GM12878 (cell line): ENCODE measurements around the gene GUCA2B. TPM values are rescaled to one million over a fixed set of nuclear protein-coding genes. Genes with fewer than 3 reads are reported as not detected.

Experiments
- ATAC-seq: fragments of 200-7000 bp; cut with Tn5 transposase; 3 replicates; pipeline ENCODE4 v1.9.1; 2020; ENCODE audit warnings: mild to moderate bottlenecking, moderate library complexity
- BruUV-seq: library from RNA; stranded (reverse); fragments of 400-500 nt; replicated peaks from 2 replicates; lab custom pipeline; 2021; lab: Mats Ljungman, UMichigan
- CTCF ChIA-PET: fragments of 300-600 bp; sonication (Branson Sonifier 250); formaldehyde crosslinking; extraction: SDS; loops from one replicate; lab custom pipeline; 2021; ENCODE audit warnings: inconsistent platforms; lab: Yijun Ruan, JAX
- POLR2A ChIA-PET: fragments of 350-600 bp; formaldehyde crosslinking; extraction: SDS; loops from one replicate; lab custom pipeline; 2021; ENCODE audit warnings: inconsistent platforms; lab: Charles Lee
- RAD21 ChIA-PET: fragments of 300-600 bp; sonication (Branson Sonifier 250); formaldehyde crosslinking; loops from one replicate; lab custom pipeline; 2023; ENCODE audit warnings: antibody characterized with exemption; ENCODE audit not compliant: unreplicated experiment; lab: Charles Lee
- SMC1A ChIA-PET: fragments of 300-600 bp; sonication (Branson Sonifier 250); formaldehyde crosslinking; loops from one replicate; lab custom pipeline; 2023; ENCODE audit not compliant: unreplicated experiment, uncharacterized antibody; lab: Charles Lee
- DNase-seq: peaks from one replicate; pipeline ENCODE4 v3.0.0-alpha.2; 2011; ENCODE audit warnings: low read depth, low spot score
- FAIRE-seq: peaks from 3 replicates; lab custom pipeline; 2011; peaks lifted over from hg19 to GRCh38; lab: Jason Lieb, UNC
- H2AFZ ChIP-seq: 2 replicates; pipeline ENCODE4 v1.6.0; 2011; ENCODE audit warnings: low read depth, low read length, control low read depth; ENCODE audit not compliant: control insufficient read depth
- H3K27ac ChIP-seq: 2 replicates; pipeline ENCODE4 v1.5.1; 2011; ENCODE audit warnings: control low read depth; ENCODE audit not compliant: control insufficient read depth, insufficient read depth
- H3K27me3 ChIP-seq, 2 experiments: replicated peaks in 1 of 2; 2 replicates each; pipeline versions ENCODE4 v1.6.0 to v1.6.1; 2011; ENCODE audit warnings: low read length in 1 of 2; ENCODE audit not compliant: control insufficient read depth in 2 of 2, insufficient read depth in 2 of 2
- H3K36me3 ChIP-seq, 2 experiments: 2 replicates each; pipeline ENCODE4 v1.5.1; 2011; ENCODE audit warnings: low read length in 1 of 2; ENCODE audit not compliant: control insufficient read depth in 2 of 2, insufficient read depth in 2 of 2
- H3K4me1 ChIP-seq: 2 replicates; pipeline ENCODE4 v1.6.1; 2011; ENCODE audit warnings: mild to moderate bottlenecking, low read length, moderate library complexity, mixed read lengths; ENCODE audit not compliant: control insufficient read depth, insufficient read depth
- H3K4me2 ChIP-seq: 2 replicates; pipeline ENCODE4 v1.6.0; 2011; ENCODE audit warnings: control low read depth; ENCODE audit not compliant: control insufficient read depth, insufficient read depth
- H3K4me3 ChIP-seq: fragments of 200-600 bp; sonication (generic); 2 replicates; pipeline ENCODE4 v1.5.1; 2016
- H3K79me2 ChIP-seq: 2 replicates; pipeline ENCODE4 v1.6.0; 2011; ENCODE audit warnings: low read length; ENCODE audit not compliant: control insufficient read depth, insufficient read depth
- H3K9ac ChIP-seq: 2 replicates; pipeline ENCODE4 v1.8.0; 2011; ENCODE audit warnings: low read length, control low read depth, mixed read lengths; ENCODE audit not compliant: control insufficient read depth, insufficient read depth
- H3K9me3 ChIP-seq: replicated peaks from 3 replicates; pipeline ENCODE4 v1.5.1; 2011; ENCODE audit warnings: mild to moderate bottlenecking, low read length; ENCODE audit not compliant: control insufficient read depth, insufficient read depth
- H4K20me1 ChIP-seq: 2 replicates; pipeline ENCODE4 v1.6.0; 2011; ENCODE audit not compliant: control insufficient read depth, insufficient read depth
- BACH1 ChIP-seq: fragments of 450-650 bp; IDR thresholded peaks from 2 replicates; pipeline ENCODE4 v1.6.1; 2017; ENCODE audit warnings: mild to moderate bottlenecking, borderline replicate concordance
- CTCF ChIP-seq, 3 experiments: IDR thresholded peaks in 2 of 3; conservative IDR thresholded peaks in 1 of 3; 2 replicates each; pipeline ENCODE4 v1.5.1; 2011; ENCODE audit warnings: low read depth in 3 of 3, low read length in 3 of 3, mild to moderate bottlenecking in 3 of 3, control low read depth in 2 of 3, moderate library complexity in 2 of 3, inconsistent platforms in 1 of 3, mixed read lengths in 1 of 3; ENCODE audit not compliant: control insufficient read depth in 2 of 3, insufficient read depth in 1 of 3; ENCODE audit errors: extremely low read depth in 1 of 3
- DPF2 ChIP-seq: fragments of 450-650 bp; IDR thresholded peaks from 2 replicates; pipeline ENCODE4 v1.6.1; 2017; ENCODE audit warnings: mild to moderate bottlenecking
- HDAC2 ChIP-seq: fragments of 200-600 bp; sonication (generic); IDR thresholded peaks from 2 replicates; pipeline ENCODE4 v1.6.1; 2017
- SUPT20H ChIP-seq: IDR thresholded peaks from 2 replicates; pipeline ENCODE4 v1.6.1; 2011; ENCODE audit warnings: low read depth, mild to moderate bottlenecking, low read length, moderate library complexity, borderline replicate concordance; ENCODE audit not compliant: control insufficient read depth
- TBL1XR1 ChIP-seq: IDR thresholded peaks from 2 replicates; pipeline ENCODE4 v1.6.1; 2012; ENCODE audit warnings: low read depth, low read length, improper control_type of control experiment
- TCF12 ChIP-seq: IDR thresholded peaks from 2 replicates; pipeline ENCODE4 v1.6.1; 2011; ENCODE audit warnings: low read depth, mild to moderate bottlenecking, low read length
- ZNF217 ChIP-seq: fragments of 450-650 bp; IDR thresholded peaks from 2 replicates; pipeline ENCODE4 v1.6.1; 2017; ENCODE audit warnings: antibody characterized with exemption, mild to moderate bottlenecking
- WGBS: methylation state at CpG from one replicate; pipeline ENCODE4 v1.1.6; 2016; ENCODE audit warnings: low lambda C conversion rate; ENCODE audit not compliant: insufficient replicate concordance, insufficient coverage; ENCODE audit errors: missing lambda C conversion rate; 5-methylcytosine and 5-hydroxymethylcytosine counted together
- in situ Hi-C: fragments of 300-500 bp; cut with MboI; formaldehyde crosslinking; loops from 9 replicates; pipeline ENCODE4 v1.14.3; 2018; ENCODE audit warnings: mixed read lengths
- intact Hi-C: fragments of 100-400 bp; cut with micrococcal nuclease; formaldehyde crosslinking; loops from one replicate; pipeline ENCODE4 v1.14.2; 2022; ENCODE audit not compliant: unreplicated experiment
- polyA plus RNA-seq, 11 experiments: library from polyadenylated mRNA; depleted of rRNA in 4 of 11; unstranded in 6 of 11; stranded (reverse) in 5 of 11; fragments of >200 nt; fragmentation: Nextera tagmentation in 4 of 11; fragmentation: Illumina TruSeq in 1 of 11; extraction: Ambion mirVana in 4 of 11; extraction: Trizol in 1 of 11; gene quantifications; 1 replicate in 1 of 11; 2 replicates in 10 of 11; pipeline versions ENCODE4 v1.2.1 to v1.2.3, GENCODE V29; 2011 to 2016; ENCODE audit warnings: inconsistent platforms in 2 of 11, missing spikeins in 2 of 11, low read depth in 1 of 11
- total RNA-seq, 4 experiments: library from RNA; depleted of rRNA in 3 of 4; stranded (reverse); fragments of >200 nt in 3 of 4; fragmentation: Illumina TruSeq in 1 of 4; extraction: Trizol in 1 of 4; gene quantifications; 2 replicates each; pipeline versions ENCODE4 v1.2.1 to v1.2.3, GENCODE V29; 2013 to 2021
- TF ChIP-seq, protein P1 (sequence below): fragments of 450-650 bp; formaldehyde crosslinking; IDR thresholded peaks from 2 replicates; pipeline ENCODE4 v1.4.0; 2022; ENCODE audit warnings: mild to moderate bottlenecking, moderate library complexity

GUCA2B gene
- total and polyA plus RNA-seq, 10 of the 15 experiments (the other 5 are each of a cell fraction or from before 2014, with no cell fraction given), result not detected

GRCh38 chr1:42117214-42117613 lies 36.0 kb upstream of the GUCA2B start:
- ChIA-PET RAD21 (no interaction called here), SMC1A (no interaction called here), CTCF (no interaction called here)
- FAIRE-seq, result no peak
- BruUV-seq, result no TSS peak
- in situ Hi-C loops, result no loop called here
- Histone ChIP-seq H3K9ac (no peak overlapping the region), H3K27ac (no peak overlapping the region), H3K27me3 (no peaks in the 10 kb centered on the region), H3K79me2 (no peaks in the 10 kb centered on the region), H2AFZ (no peak overlapping the region), H3K4me1 (no peaks in the 10 kb centered on the region), H3K4me2 (no peak overlapping the region)
- ATAC-seq, result no peak
- intact Hi-C loops, result no loop called here
- no peak for TF ChIP-seq ZNF217
- no peak for TF ChIP-seq BACH1
- TF ChIP-seq CTCF (IDR thresholded peaks at IDR 0.05 in 2 of 3, conservative IDR thresholded peaks at IDR 0.05 in 1 of 3; ENCODE audit: control insufficient read depth in 2 of 3, extremely low read depth in 1 of 3, insufficient read depth in 1 of 3, low read depth in 3 of 3, low read length in 3 of 3), result no peak
- no peak for TF ChIP-seq SUPT20H
- no peak for TF ChIP-seq TCF12
- TF ChIP-seq, all 136 proteins: peak for 0
- Histone ChIP-seq H3K4me3 (no peak overlapping the region), H3K36me3 (no peaks in the 10 kb centered on the region), H3K9me3 (no peaks in the 10 kb centered on the region; the same call in 2 of the 3 replicates), H4K20me1 (no peaks in the 10 kb centered on the region)
- 59% methylated on average over 5 of the region's 5 CpGs for WGBS
- POLR2A ChIA-PET, result no interaction called here
- no peak for DNase-seq

DNA sequence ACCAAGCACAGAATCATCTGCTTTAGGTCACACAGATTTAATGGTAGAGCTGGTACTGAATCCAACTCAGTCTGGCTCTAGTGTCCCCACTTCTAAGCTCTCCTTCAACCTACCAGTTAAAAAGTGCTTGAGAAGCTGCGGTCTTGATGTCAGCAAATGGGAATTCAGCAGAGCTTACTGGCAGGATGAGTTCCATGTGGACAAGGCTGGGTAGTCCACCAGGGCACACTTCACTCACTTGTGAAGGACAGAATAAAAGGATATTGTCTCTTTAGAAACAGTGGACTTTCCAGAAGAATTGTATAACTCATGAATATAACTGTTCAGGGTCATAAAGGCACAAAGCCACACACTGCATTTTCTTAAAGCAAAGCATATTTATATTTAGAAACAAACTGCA lies 35.1 kb upstream of the GUCA2B start:
- Histone ChIP-seq H3K4me1 (no peaks in the 10 kb centered on the region), H3K27ac (no peak overlapping the region), H3K9ac (no peak overlapping the region), H3K36me3 (no peaks in the 10 kb centered on the region), H3K27me3 (no peaks in the 10 kb centered on the region), H3K4me2 (no peak overlapping the region), H3K9me3 (no peaks in the 10 kb centered on the region), H4K20me1 (no peaks in the 10 kb centered on the region), H2AFZ (no peak overlapping the region), H3K4me3 (no peak overlapping the region), H3K79me2 (no peaks in the 10 kb centered on the region)
- no TSS peak for BruUV-seq
- FAIRE-seq (no peak), ATAC-seq (no peak), DNase-seq (no peak)
- WGBS, result 28% methylated on average over 1 of the region's 1 CpG
- in situ Hi-C loops, result no loop called here
- SMC1A ChIA-PET, result interaction anchor here (0.6 to 1.0 kb wide), 4 partner anchors 10 to 222 kb away, joined by 3 to 4 read pairs (median 3); no protein-coding TSS in a partner anchor
- POLR2A ChIA-PET, result no interaction called here
- RAD21 ChIA-PET, result no interaction called here
- intact Hi-C loops, result no loop called here
- CTCF ChIA-PET, result no interaction called here
- no peak for TF ChIP-seq HDAC2
- TF ChIP-seq DPF2, result no peak
- no peak for TF ChIP-seq TBL1XR1
- TF ChIP-seq, protein P1, sequence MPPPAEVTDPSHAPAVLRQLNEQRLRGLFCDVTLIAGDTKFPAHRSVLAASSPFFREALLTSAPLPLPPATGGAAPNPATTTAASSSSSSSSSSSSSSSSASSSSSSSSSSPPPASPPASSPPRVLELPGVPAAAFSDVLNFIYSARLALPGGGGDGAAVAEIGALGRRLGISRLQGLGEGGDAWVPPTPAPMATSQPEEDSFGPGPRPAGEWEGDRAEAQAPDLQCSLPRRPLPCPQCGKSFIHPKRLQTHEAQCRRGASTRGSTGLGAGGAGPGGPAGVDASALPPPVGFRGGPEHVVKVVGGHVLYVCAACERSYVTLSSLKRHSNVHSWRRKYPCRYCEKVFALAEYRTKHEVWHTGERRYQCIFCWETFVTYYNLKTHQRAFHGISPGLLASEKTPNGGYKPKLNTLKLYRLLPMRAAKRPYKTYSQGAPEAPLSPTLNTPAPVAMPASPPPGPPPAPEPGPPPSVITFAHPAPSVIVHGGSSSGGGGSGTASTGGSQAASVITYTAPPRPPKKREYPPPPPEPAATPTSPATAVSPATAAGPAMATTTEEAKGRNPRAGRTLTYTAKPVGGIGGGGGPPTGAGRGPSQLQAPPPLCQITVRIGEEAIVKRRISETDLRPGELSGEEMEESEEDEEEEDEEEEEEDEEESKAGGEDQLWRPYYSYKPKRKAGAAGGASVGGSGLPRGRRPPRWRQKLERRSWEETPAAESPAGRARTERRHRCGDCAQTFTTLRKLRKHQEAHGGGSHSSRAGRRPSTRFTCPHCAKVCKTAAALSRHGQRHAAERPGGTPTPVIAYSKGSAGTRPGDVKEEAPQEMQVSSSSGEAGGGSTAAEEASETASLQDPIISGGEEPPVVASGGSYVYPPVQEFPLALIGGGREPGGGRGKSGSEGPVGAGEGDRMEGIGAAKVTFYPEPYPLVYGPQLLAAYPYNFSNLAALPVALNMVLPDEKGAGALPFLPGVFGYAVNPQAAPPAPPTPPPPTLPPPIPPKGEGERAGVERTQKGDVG (CRISPR knock-in tag), result no peak
